Measurements from ENCODE around the gene TMEM17. TPM values are rescaled to one million over a fixed set of nuclear protein-coding genes. Genes with fewer than 3 reads are reported as not detected.

TMEM17 gene
- total and polyA plus RNA-seq, 10 donors: 0.22 to 2.6 (median 0.69) TPM; not detected in 1

GRCh38 chr2:62477573-62477972 lies 28.4 kb downstream of the TMEM17 start:
- 85 to 96% (median 94%) methylated on average over 4 of the region's 4 CpGs for WGBS, 5 donors
- Histone ChIP-seq H3K27me3 (replicated peaks in 1 of 7) (no peaks in the 10 kb centered on the region), H3K36me3 (no peaks in the 10 kb centered on the region), H3K27ac (peak overlapping the region in 3 of 8 donors; percentile 14 to 67 (median 53)), H3K4me3 (no peak overlapping the region), H3K9me3 (no peaks in the 10 kb centered on the region), H3K4me1 (peaks cover 8 to 49% (median 27%) of the 10 kb centered on the region in 6 donors)
- intact Hi-C loops (cut with DNase I; ENCODE audit: low total_unique reads): no loop called here
- DNase-seq: no peak
- TF ChIP-seq POLR2A (IDR thresholded peaks at IDR 0.05): no peak
- no peak for TF ChIP-seq POLR2AphosphoS5 (IDR thresholded peaks at IDR 0.05)
- TF ChIP-seq, protein P1, sequence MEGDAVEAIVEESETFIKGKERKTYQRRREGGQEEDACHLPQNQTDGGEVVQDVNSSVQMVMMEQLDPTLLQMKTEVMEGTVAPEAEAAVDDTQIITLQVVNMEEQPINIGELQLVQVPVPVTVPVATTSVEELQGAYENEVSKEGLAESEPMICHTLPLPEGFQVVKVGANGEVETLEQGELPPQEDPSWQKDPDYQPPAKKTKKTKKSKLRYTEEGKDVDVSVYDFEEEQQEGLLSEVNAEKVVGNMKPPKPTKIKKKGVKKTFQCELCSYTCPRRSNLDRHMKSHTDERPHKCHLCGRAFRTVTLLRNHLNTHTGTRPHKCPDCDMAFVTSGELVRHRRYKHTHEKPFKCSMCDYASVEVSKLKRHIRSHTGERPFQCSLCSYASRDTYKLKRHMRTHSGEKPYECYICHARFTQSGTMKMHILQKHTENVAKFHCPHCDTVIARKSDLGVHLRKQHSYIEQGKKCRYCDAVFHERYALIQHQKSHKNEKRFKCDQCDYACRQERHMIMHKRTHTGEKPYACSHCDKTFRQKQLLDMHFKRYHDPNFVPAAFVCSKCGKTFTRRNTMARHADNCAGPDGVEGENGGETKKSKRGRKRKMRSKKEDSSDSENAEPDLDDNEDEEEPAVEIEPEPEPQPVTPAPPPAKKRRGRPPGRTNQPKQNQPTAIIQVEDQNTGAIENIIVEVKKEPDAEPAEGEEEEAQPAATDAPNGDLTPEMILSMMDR (IDR thresholded peaks at IDR 0.05 in 8 of 11, conservative IDR thresholded peaks at IDR 0.05 in 3 of 11): no peak

DNA sequence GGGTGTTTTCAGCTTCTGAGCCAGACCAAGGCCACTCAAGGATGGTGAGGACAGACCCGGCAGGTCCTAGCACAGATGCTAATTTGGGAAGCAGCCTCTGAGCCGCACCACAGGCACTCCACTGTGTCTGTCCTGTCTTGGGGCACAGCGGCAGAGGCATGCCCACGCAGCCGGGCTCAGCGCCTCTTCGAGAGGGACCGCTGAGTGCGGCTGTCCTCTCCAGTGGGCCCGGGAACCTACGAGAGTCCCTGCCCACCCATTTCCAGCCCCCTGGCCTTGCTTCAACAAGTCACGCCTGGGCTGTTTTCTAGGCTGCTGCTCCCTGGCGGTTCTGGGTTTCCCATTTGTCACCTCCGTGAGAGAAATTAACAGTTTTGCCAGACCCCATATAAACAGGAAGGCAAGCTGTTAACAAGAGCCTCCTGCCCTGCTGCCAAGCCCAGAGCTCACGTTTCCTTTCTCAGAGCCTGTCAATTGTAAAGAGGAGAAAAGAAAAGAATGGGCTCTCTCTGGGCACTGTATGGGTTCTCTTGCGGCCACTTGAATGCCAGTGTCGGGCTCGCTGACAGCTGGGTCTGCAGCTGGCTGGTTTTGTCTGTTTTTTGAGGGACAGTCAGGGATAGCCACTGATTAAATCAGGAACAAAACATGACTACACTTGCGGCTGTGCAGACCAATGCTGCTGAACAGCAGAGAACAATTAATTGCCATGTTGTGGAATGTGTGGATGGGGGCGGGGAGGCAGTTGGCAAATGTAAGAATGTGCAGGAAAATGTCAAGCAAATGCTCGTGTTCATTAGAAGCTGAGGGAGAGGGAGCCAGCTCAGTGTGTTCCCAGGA lies 30.6 kb downstream of the TMEM17 start:
- no peaks in the 10 kb centered on the region for H3K27me3 ChIP-seq (replicated peaks in 1 of 7)
- WGBS, 5 donors: 6 to 25% (median 13%) methylated on average over 12 to 21 of the region's 21 CpGs
- DNase-seq: peak; percentile 84
- H3K36me3 ChIP-seq: no peaks in the 10 kb centered on the region
- peak overlapping the region; percentile 28 to 80 (median 70) for H3K27ac ChIP-seq
- peaks cover 8 to 49% (median 27%) of the 10 kb centered on the region in 6 donors for H3K4me1 ChIP-seq
- peak overlapping the region in 5 of 8 donors; percentile 2 to 52 (median 9) for H3K4me3 ChIP-seq
- intact Hi-C loops (cut with DNase I; ENCODE audit: low total_unique reads): no loop called here
- no peaks in the 10 kb centered on the region for H3K9me3 ChIP-seq
- TF ChIP-seq, protein P1 (IDR thresholded peaks at IDR 0.05 in 8 of 11, conservative IDR thresholded peaks at IDR 0.05 in 3 of 11): no peak
- peak in 2 of 3 donors; percentile 36 to 60 for TF ChIP-seq POLR2AphosphoS5 (IDR thresholded peaks at IDR 0.05)

DNA sequence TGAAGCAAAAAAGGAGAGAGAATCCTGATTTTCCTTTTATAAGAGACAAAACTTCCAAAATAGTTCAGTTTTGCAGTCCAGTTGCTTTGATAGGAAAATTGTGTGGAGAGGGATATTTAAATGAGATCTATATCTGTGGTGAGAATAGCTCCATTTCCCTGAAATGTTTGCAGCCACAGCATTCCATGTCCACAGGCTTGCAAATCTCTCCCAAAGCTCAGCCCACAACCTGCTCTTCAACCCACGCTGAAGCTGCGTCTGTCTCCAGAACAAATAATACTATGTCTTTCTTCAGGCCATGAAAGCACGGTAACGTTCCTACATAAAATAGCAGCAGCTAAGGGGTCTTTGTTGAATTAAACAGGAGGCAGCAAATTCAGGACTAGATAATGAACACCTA lies 31.8 kb downstream of the TMEM17 start:
- H3K27ac ChIP-seq: peak overlapping the region in 3 of 8 donors; percentile 78 to 80 (median 78)
- DNase-seq: no peak
- 83 to 97% (median 89%) methylated on average over 4 of the region's 4 CpGs for WGBS, 5 donors
- H3K27me3 ChIP-seq (replicated peaks in 1 of 7): no peaks in the 10 kb centered on the region
- intact Hi-C loops (cut with DNase I; ENCODE audit: low total_unique reads): no loop called here
- TF ChIP-seq POLR2AphosphoS5 (IDR thresholded peaks at IDR 0.05): no peak
- TF ChIP-seq, protein P1 (IDR thresholded peaks at IDR 0.05 in 8 of 11, conservative IDR thresholded peaks at IDR 0.05 in 3 of 11): no peak
- TF ChIP-seq POLR2A (IDR thresholded peaks at IDR 0.05): no peak
- no peaks in the 10 kb centered on the region for H3K9me3 ChIP-seq
- no peak overlapping the region for H3K4me3 ChIP-seq
- no peaks in the 10 kb centered on the region for H3K36me3 ChIP-seq
- H3K4me1 ChIP-seq: peaks cover 8 to 49% (median 27%) of the 10 kb centered on the region in 6 donors

DNA sequence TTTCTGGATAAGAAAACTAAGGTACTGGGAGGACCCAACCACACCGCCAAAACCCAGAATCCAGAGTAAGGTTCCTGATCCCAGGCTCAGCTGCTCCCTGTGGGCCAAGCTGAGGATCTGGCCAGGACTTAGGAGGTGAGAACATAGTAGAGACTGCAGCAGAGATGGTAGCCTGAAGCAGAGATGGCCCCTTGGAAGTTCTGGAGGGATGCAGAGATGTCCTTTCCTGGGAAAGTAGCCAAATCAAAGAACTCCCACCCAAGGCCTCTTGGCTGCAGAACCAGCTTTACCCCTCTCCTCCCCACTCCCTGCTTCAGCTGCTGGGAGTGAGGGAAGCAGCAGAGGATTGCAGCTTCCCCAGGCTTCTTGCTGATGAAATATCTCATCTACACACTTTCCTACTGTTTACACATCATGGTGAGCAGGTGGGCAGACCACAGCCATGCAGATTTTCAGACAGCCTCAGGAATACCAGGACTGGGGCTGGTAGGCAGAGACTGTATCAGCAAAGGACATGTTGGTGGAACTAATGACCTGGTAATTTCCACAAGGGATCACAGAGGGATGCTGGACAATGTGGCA lies 32.7 kb downstream of the TMEM17 start:
- Histone ChIP-seq H3K36me3 (no peaks in the 10 kb centered on the region), H3K4me3 (no peak overlapping the region), H3K4me1 (peaks cover 7 to 46% (median 26%) of the 10 kb centered on the region in 6 donors), H3K9me3 (no peaks in the 10 kb centered on the region), H3K27me3 (replicated peaks in 1 of 7) (no peaks in the 10 kb centered on the region), H3K27ac (no peak overlapping the region)
- 93 to 100% (median 95%) methylated on average over 1 of the region's 1 CpG for WGBS, 5 donors
- intact Hi-C loops (cut with DNase I; ENCODE audit: low total_unique reads): no loop called here
- TF ChIP-seq, protein P1 (IDR thresholded peaks at IDR 0.05 in 8 of 11, conservative IDR thresholded peaks at IDR 0.05 in 3 of 11): no peak
- TF ChIP-seq POLR2AphosphoS5 (IDR thresholded peaks at IDR 0.05) (no peak), POLR2A (IDR thresholded peaks at IDR 0.05) (no peak)
- no peak for DNase-seq

Data from spleen (tissue), 11 donors.